Endothelial cell of umbilical vein (primary cell): ENCODE data around the gene GLCE. TPM values are rescaled to one million over a fixed set of nuclear protein-coding genes. Genes with fewer than 3 reads are reported as not detected.

Experiments
- BruUV-seq: library from RNA; stranded (reverse); fragments of 400-500 nt; replicated peaks from 2 replicates; lab custom pipeline; 2021; lab: Mats Ljungman, UMichigan
- CTCF ChIA-PET: fragments of 300-600, 350-600 bp; sonication (Branson Sonifier 250); formaldehyde crosslinking; loops from one replicate; lab custom pipeline; 2021; ENCODE audit warnings: antibody characterized with exemption, inconsistent platforms; lab: Charles Lee
- POLR2A ChIA-PET: fragments of 300-600, 350-600 bp; sonication (Branson Sonifier 250); formaldehyde crosslinking; loops from one replicate; lab custom pipeline; 2021; ENCODE audit warnings: antibody characterized with exemption, inconsistent platforms; lab: Charles Lee
- DNase-seq: peaks from one replicate; pipeline ENCODE4 v3.0.0-alpha.2; 2011; ENCODE audit warnings: low read depth, low spot score
- FAIRE-seq: peaks from 2 replicates; lab custom pipeline; 2011; peaks lifted over from hg19 to GRCh38; lab: Jason Lieb, UNC
- H2AFZ ChIP-seq: 2 replicates; pipeline ENCODE4 v1.6.0; 2012; ENCODE audit warnings: low read depth, low read length, control low read depth, inconsistent platforms
- H3K27ac ChIP-seq: 2 replicates; pipeline ENCODE4 v1.5.1; 2011; ENCODE audit warnings: low read depth, mild to moderate bottlenecking, control low read depth, low read length, moderate library complexity; ENCODE audit not compliant: insufficient read depth
- H3K27me3 ChIP-seq, 2 experiments: 2 replicates each; pipeline versions ENCODE4 v1.6.0 to v1.6.1; 2011; ENCODE audit warnings: low read length in 2 of 2, mixed read lengths in 1 of 2; ENCODE audit not compliant: control insufficient read depth in 2 of 2, insufficient read depth in 2 of 2
- H3K36me3 ChIP-seq, 2 experiments: 2 replicates in 1 of 2; 3 replicates in 1 of 2; pipeline ENCODE4 v1.5.1; 2011; ENCODE audit warnings: low read length in 2 of 2, mild to moderate bottlenecking in 1 of 2, moderate library complexity in 1 of 2; ENCODE audit not compliant: control insufficient read depth in 2 of 2, insufficient read depth in 2 of 2; ENCODE audit errors: extremely low read depth in 1 of 2
- H3K4me1 ChIP-seq: 3 replicates; pipeline ENCODE4 v1.5.1; 2011; ENCODE audit warnings: mild to moderate bottlenecking, low read length; ENCODE audit not compliant: control insufficient read depth, insufficient read depth; ENCODE audit errors: extremely low read depth
- H3K4me2 ChIP-seq: 2 replicates; pipeline ENCODE4 v1.6.1; 2011; ENCODE audit warnings: low read length, control low read depth, mixed read lengths; ENCODE audit not compliant: insufficient read depth
- H3K4me3 ChIP-seq, 3 experiments: fragments of 200-600 bp in 1 of 3; sonication (generic), shearing (Covaris generic) in 1 of 3; replicated peaks in 1 of 3; 2 replicates each; pipeline ENCODE4 v1.5.1; 2011 to 2016; ENCODE audit warnings: control low read depth in 3 of 3, low read length in 3 of 3, mild to moderate bottlenecking in 2 of 3, inconsistent platforms in 1 of 3, low read depth in 1 of 3, moderate library complexity in 1 of 3; ENCODE audit not compliant: insufficient read depth in 1 of 3
- H3K79me2 ChIP-seq: 2 replicates; pipeline ENCODE4 v1.6.0; 2012; ENCODE audit warnings: low read length, inconsistent platforms; ENCODE audit not compliant: control insufficient read depth, insufficient read depth
- H3K9ac ChIP-seq: replicated peaks from 2 replicates; pipeline ENCODE3; 2011; ENCODE audit warnings: low read length, control low read depth; ENCODE audit not compliant: insufficient read depth; ENCODE audit errors: extremely low read depth
- H3K9me1 ChIP-seq: replicated peaks from 3 replicates; pipeline ENCODE4 v1.6.0; 2011; ENCODE audit warnings: mild to moderate bottlenecking, low read length; ENCODE audit not compliant: control insufficient read depth, insufficient read depth; ENCODE audit errors: extremely low read depth
- H3K9me3 ChIP-seq: replicated peaks from 2 replicates; pipeline ENCODE4 v1.5.1; 2012; ENCODE audit warnings: low read length, inconsistent platforms; ENCODE audit not compliant: control insufficient read depth, insufficient read depth
- H4K20me1 ChIP-seq: replicated peaks from 2 replicates; pipeline ENCODE3; 2011; ENCODE audit warnings: mild to moderate bottlenecking, low read length; ENCODE audit not compliant: control insufficient read depth, insufficient read depth; ENCODE audit errors: extremely low read depth
- EZH2 ChIP-seq: IDR thresholded peaks from 2 replicates; pipeline ENCODE4 v1.6.1; 2012; ENCODE audit warnings: borderline replicate concordance, low read depth, mild to moderate bottlenecking, moderate library complexity, low read length, inconsistent platforms; ENCODE audit not compliant: severe bottlenecking
- FOS ChIP-seq: IDR thresholded peaks from 2 replicates; pipeline ENCODE4 v1.6.1; 2011; ENCODE audit warnings: mild to moderate bottlenecking, low read length, moderate library complexity, borderline replicate concordance; ENCODE audit not compliant: insufficient read depth
- GATA2 ChIP-seq: IDR thresholded peaks from 2 replicates; pipeline ENCODE4 v1.7.0; 2011; ENCODE audit warnings: low read depth, mild to moderate bottlenecking, moderate library complexity, mixed read lengths, low read length; ENCODE audit not compliant: insufficient read length, insufficient read depth
- JUN ChIP-seq: IDR thresholded peaks from 2 replicates; pipeline ENCODE4 v1.6.1; 2011; ENCODE audit warnings: borderline replicate concordance, low read depth; ENCODE audit not compliant: insufficient read length, insufficient read depth
- MAX ChIP-seq: IDR thresholded peaks from 2 replicates; pipeline ENCODE4 v1.6.1; 2011; ENCODE audit not compliant: insufficient read depth, insufficient read length
- MYC ChIP-seq: IDR thresholded peaks from one replicate; pipeline ENCODE4 v1.6.1; 2011; ENCODE audit warnings: mild to moderate bottlenecking, low read depth, low read length
- POLR2A ChIP-seq: IDR thresholded peaks from 2 replicates; pipeline ENCODE4 v1.6.1; 2012; ENCODE audit warnings: low read depth, mild to moderate bottlenecking, control low read depth, low read length
- POLR2AphosphoS5 ChIP-seq: IDR thresholded peaks from 2 replicates; pipeline ENCODE4 v1.6.1; 2012; ENCODE audit warnings: low read depth, mild to moderate bottlenecking, control low read depth, low read length, moderate library complexity; ENCODE audit not compliant: insufficient read depth
- dilution Hi-C: fragments of 300-500 bp; cut with MboI; formaldehyde crosslinking; loops from one replicate; pipeline ENCODE4 v1.15.0; 2019; ENCODE audit warnings: low sequenced_read_pairs; ENCODE audit not compliant: extremely low pct_ligation_motif_present
- intact Hi-C: fragments of 100-400 bp; cut with micrococcal nuclease; formaldehyde crosslinking; loops from one replicate; pipeline ENCODE4 v1.10.0; 2022
- polyA plus RNA-seq, 4 experiments: library from polyadenylated mRNA; depleted of rRNA in 3 of 4; stranded (reverse) in 3 of 4; unstranded in 1 of 4; fragments of >200 nt; gene quantifications; 2 replicates each; pipeline versions ENCODE4 v1.2.1 to v1.2.3, GENCODE V29; 2011 to 2012; ENCODE audit warnings: missing spikeins in 1 of 4
- total RNA-seq: library from RNA; stranded (reverse); gene quantifications from 2 replicates; pipeline ENCODE4 v1.2.3, GENCODE V29; 2021
- TF ChIP-seq, protein P1 (sequence below), 2 donors: IDR thresholded peaks; 1 replicate in 1 of 2; 2 replicates in 1 of 2; pipeline ENCODE4 v1.5.1; 2011; ENCODE audit warnings: low read length in 2 of 2, mild to moderate bottlenecking in 2 of 2, moderate library complexity in 2 of 2, control low read depth in 1 of 2, inconsistent platforms in 1 of 2, low read depth in 1 of 2; ENCODE audit not compliant: insufficient read depth in 1 of 2; ENCODE audit errors: extremely low read depth in 1 of 2

GLCE gene
- total and polyA plus RNA-seq, 2 donors (not counting 3 experiments of a cell fraction or from before 2014, with no cell fraction given), result 48.1 to 86.6 TPM

- peak overlapping the region; percentile 80 for H2AFZ ChIP-seq
- H3K4me3 ChIP-seq, result peak overlapping the region in 1 of 3 experiments; percentile 38
- no peaks in the 10 kb centered on the region for H3K79me2 ChIP-seq
- H3K4me2 ChIP-seq, result peak overlapping the region; percentile 62
- FAIRE-seq, result no peak
- H3K9ac ChIP-seq, result no peak overlapping the region
- H3K36me3 ChIP-seq, result no peaks in the 10 kb centered on the region
- no peak for DNase-seq
- ChIA-PET POLR2A (no interaction called here), CTCF (interaction anchor here (1.0 kb wide), 1 partner anchor 47 kb away, joined by 4 read pairs; no protein-coding TSS in a partner anchor)
- no peak overlapping the region for H3K27ac ChIP-seq
- dilution Hi-C loops (no loop called here), intact Hi-C loops (no loop called here)
- no peak for TF ChIP-seq EZH2
- TF ChIP-seq GATA2, result no peak
- TF ChIP-seq MAX, result no peak
- TF ChIP-seq MYC, result no peak
- no peak for TF ChIP-seq FOS
- no peak for TF ChIP-seq POLR2A
- TF ChIP-seq, protein P1, sequence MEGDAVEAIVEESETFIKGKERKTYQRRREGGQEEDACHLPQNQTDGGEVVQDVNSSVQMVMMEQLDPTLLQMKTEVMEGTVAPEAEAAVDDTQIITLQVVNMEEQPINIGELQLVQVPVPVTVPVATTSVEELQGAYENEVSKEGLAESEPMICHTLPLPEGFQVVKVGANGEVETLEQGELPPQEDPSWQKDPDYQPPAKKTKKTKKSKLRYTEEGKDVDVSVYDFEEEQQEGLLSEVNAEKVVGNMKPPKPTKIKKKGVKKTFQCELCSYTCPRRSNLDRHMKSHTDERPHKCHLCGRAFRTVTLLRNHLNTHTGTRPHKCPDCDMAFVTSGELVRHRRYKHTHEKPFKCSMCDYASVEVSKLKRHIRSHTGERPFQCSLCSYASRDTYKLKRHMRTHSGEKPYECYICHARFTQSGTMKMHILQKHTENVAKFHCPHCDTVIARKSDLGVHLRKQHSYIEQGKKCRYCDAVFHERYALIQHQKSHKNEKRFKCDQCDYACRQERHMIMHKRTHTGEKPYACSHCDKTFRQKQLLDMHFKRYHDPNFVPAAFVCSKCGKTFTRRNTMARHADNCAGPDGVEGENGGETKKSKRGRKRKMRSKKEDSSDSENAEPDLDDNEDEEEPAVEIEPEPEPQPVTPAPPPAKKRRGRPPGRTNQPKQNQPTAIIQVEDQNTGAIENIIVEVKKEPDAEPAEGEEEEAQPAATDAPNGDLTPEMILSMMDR (IDR thresholded peaks at IDR 0.05; ENCODE audit: extremely low read depth in 1 of 2, insufficient read depth in 1 of 2, low read depth in 1 of 2, low read length in 2 of 2), result no peak
- no peak for TF ChIP-seq JUN
- TF ChIP-seq POLR2AphosphoS5, result no peak
- no peaks in the 10 kb centered on the region for H3K9me1 ChIP-seq
- no peaks in the 10 kb centered on the region for H3K9me3 ChIP-seq
- H4K20me1 ChIP-seq, result no peaks in the 10 kb centered on the region
- no peaks in the 10 kb centered on the region for H3K4me1 ChIP-seq
- H3K27me3 ChIP-seq, result peaks cover 24 to 29% of the 10 kb centered on the region in 2 experiments
- no TSS peak for BruUV-seq
Measured at GRCh38 chr15:69298354-69298696, 137.9 kb downstream of the GLCE start.
